SK-N-MC (cell line): ENCODE measurements around the gene STK26.

Experiments used
- EZH2 ChIP-seq: fragments of 200-600 bp; sonication (generic); IDR thresholded peaks from one replicate; pipeline ENCODE4 v1.6.1; 2017; ENCODE audit warnings: antibody characterized with exemption
- FOXP2 ChIP-seq: optimal IDR thresholded peaks from 2 replicates; pipeline ENCODE3; 2011; ENCODE audit warnings: mild to moderate bottlenecking, moderate library complexity; ENCODE audit not compliant: insufficient read depth; ENCODE audit errors: extremely low read length, control extremely low read depth
- POLR2AphosphoS5 ChIP-seq: IDR thresholded peaks from 2 replicates; pipeline ENCODE4 v1.6.1; 2012; ENCODE audit warnings: mild to moderate bottlenecking, low read depth, low read length, borderline replicate concordance

DNA sequence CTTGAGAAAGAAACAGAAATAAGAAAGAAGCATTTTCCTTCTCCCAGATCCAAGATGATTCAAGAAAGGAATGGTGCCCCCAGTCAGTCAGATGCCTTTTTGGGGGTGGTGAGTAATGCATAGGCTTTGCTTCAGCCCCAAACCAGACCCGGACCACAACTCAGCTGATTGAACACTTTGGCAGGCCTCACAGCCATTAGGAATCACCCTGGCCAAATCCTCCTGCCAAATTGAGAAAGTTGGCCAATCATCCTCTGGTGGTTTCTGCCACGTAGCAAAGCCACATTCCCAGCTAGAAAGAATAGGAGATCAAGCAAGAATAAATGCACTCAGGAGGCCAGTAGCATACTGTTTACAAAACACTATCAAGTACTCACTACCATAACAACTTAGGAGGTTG, 71.1 kb downstream of the STK26 start:
- no peak for TF ChIP-seq FOXP2
- no peak for TF ChIP-seq EZH2
- TF ChIP-seq POLR2AphosphoS5 = no peak
